ENCODE results near the gene PXMP4.

The PXMP4 gene

DNA sequence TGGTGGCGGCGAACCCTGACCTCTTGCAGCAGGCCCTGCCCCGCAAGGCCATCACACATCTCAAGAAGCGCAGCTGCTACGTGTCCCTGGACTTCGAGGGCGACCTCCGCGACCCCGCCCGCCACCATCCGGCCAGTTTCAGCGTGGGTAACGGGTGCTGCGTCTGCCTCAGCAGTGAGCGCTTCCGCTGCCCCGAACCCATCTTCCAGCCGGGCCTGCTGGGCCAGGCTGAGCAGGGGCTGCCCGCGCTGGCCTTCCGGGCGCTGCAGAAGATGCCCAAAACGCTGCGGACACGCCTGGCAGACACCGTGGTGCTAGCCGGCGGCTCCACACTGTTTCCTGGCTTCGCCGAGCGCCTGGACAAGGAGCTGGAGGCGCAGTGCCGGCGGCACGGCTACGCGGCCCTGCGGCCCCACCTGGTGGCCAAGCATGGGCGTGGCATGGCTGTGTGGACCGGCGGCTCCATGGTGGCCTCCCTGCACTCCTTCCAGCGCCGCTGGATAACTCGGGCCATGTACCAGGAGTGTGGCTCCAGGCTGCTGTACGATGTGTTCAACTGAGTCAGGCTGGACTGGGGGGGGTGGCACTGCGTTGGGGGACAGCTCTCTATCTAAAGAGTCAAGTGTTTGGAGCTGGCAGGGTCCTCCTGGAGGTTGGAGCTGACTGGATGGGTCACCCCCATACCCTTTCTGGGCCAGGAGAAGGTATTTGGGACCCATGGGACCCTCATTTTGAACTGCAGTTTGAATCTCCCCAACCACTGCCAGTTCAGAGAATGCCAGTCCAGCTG, 52.2 kb downstream of the PXMP4 start:
- peak; percentile 38 for DNase-seq

DNA sequence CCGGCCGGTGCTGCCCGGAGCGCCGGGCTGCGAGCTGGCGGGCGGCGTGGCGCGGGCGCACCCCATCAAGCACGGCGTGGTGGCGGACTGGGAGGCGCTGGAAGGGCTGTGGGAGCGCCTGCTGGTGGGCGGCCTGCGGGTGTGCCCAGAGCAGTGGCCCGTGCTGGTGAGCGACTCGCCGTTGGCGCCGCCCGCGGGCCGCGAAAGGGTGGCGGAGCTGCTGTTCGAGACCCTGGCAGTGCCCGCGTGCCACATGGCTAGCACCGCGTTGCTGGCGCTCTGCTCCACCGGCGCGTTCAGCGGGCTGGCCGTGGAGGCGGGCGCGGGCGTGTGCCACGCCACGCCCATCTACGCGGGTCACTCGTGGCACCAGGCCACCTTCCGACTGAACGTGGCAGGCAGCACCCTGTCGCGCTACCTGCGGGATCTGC, 52.9 kb downstream of the PXMP4 start:
- no peak for DNase-seq

DNA sequence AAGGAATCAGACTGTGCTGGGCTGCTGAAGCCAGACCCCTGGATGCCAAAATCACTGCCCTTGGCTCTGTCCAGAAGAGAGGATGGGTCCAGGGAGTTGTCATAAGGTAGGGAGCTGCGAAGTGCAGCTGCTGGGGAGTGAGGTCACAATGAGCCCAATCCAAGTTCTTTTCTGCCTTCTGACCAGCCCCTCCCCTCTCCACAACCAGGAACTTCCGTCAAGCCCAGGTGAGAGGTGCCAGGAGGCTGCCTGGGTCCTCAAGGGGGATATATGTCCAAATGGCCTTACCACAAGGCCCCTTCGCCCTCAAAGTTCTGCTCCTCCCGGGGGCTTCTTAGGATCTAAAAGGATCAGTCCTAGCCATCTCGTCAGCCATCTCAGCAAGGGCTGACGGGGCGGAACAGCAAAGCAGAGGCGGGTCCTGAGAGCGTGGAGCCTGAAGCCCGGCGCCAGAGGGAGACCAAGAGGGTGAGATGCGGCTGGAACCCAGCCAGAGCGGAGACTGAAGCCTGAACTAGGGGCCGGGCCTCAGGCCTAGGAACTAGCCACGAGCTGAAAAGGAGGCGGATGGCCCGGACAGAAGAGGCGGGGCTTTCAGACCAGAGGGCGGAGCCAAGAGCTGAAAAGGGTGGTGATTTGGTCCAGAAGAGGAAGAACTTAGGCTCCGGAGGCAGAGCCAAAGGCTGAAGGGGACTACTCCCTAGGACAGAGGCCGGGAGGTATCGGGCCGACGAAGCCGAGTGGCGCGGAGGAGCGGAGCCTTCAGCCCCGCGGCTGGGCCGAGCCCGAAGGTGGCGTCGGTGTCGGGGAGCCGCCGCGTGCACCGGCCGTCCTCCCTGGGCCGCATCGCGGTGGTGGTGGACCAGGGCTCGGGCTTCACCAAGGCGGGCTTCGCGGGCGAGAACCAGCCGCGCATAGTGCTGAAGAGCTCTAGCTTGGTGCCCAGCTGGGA, 53.5 kb downstream of the PXMP4 start, which contains the start of gene ACTL10:
TSS of gene ACTL10 (plus strand) at position 651 of the 952 bp plus-strand sequence. CDS start 555 bp downstream, outside the sequence.
- DNase-seq, result peak; percentile 90

DNA sequence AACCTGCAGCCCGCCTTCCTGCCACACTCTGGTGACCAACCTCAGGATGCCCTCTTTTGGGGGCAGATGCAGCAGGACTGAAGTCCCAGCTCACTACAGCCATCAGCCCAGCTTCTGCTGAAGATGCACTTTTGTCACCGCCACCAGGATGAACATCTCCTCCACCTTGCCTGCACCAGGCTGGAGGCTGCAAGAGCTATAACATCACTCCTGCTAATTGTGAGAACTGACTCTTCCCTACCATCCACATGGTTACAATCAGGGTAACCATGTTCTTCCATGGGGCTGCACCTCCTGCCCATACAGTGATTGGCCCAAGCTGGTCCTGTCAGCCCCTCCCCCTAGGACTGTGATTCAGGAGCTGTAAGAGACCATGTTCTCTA, 55.4 kb downstream of the PXMP4 start:
- no peak for DNase-seq

DNA sequence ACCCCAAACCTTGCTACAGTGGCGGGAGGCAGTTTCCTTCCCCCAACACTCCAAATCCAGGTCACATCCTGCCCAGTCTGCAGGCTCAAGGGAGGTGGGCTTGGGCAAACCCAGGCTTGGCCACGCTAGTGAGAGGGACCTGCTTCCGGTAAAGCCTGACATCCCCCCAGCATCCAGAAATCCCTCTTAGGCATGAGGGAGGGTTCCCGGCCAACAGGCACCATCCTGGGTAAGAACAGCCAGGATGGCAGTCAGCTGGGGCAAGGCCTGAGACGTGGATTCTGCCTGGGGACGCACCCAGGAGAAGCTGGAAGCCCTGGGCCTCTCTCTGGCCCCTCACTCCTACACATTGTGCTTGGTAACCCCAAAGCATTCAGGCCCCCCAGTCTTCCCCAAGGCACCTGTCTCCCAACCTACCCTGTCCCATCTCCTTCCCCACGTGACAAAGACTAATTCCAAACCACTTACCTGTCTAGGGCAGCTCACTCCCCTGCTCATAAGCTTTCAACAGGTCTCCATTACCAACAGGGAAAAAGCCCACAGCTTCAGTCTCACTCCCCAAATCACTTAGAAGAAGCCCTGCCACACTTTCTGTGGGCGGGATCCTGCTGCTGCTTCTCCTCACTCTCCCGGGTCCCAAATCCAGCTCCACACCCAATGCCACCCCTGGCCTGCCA, 55.9 kb downstream of the PXMP4 start:
- DNase-seq, result no peak

DNA sequence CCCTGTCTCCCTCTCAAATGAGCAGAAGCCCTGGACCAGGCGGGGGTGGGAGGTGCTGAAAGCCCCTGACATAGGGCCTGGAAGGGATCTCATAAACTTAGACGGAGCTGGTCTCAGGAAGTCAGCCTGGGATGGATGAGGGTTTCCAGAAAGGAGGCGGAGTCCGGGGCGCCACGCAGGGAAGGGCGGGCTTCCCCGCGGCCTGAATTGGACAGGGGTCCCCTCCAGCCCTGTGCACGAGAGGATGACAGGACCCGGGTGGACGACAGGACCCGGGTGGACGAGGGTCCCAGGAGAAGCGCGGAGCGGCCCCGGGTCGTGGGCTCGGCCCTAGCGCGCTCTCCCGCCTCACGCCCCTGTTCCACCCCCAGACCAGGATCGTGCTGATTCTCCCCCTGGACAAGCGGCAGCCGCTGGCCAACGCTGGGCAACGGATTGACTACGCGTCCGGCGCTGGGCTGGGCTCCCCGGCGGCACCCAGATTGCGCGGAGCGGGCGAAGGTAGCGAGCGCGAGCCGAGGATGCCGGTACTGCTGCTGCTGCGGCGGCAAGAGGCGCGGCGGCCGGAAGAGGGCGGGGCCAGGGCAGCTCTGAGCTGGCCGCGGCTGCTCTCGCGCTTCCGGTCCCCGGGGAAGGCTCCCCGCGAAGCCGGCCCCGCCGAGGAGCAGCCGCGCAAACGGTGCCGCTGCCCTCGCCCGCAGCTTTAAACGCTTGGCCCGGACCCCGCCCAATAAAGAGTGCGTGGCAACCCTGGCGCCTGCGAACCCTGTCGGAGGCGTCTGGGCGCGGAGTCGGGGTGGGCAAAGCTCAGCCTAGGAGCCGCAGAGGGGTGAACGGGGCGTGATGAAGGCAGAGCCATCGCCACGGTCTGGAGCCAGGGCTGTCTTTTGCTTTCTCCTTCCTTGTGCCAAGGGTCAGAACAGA, 56.7 kb downstream of the PXMP4 start:
- DNase-seq, result no peak

DNA sequence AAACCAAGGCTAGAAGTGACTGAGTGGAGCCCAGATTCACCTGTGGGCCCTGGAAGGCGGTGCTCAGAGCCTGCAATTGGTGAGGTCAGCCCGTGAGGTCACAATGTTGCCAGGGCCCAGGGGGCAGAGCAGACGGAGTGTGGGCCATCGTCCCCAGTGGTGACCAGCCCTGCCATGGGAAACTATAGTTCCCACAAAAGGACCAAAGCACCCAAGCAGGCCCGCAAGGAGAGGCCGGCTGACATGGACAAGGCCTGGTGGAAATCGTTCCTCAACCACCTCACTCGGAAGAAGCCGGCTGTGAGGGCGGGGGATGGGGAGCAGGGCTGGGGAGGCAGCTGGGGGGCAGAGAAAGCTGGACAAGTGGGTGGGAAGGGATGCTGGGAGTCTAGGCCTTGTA, 57.9 kb downstream of the PXMP4 start, which contains the start of gene C20orf144:
TSS of gene C20orf144 (plus strand) at position 156 of the 400 bp plus-strand sequence. CDS start at position 175, 19 bp downstream.
- no peak for DNase-seq

- DNase-seq, result no peak
These were observed 59.4 kb downstream of the PXMP4 start for GRCh38 chr20:33660685-33661058.

- no peak for DNase-seq
These were observed 60.0 kb downstream of the PXMP4 start for GRCh38 chr20:33660035-33660684.

- no peak for DNase-seq
These were observed 60.6 kb downstream of the PXMP4 start for GRCh38 chr20:33659341-33660034.

GRCh38 chr20:33658929-33659328, 61.2 kb downstream of the PXMP4 start:
- DNase-seq, result no peak

DNA sequence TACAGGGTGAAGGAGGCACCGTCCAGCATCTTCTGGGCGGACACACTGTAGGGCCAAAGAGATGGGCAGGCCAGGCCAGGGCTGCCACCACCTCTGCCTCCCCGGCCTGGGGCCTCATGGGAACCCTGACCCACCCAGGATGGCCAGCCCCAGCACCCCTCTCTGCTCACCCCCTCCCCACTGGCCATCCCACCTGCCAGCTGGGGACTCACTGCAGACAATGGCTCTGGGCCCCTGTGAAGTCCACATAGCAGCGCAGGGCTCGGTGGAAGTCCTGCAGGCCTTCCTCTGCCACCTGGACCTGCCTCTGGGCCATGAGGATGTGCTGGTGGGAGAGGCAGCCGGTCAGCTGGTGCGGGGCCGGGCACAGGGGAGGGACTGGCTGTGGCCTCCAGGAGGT, 61.6 kb downstream of the PXMP4 start:
- no peak for DNase-seq

DNA sequence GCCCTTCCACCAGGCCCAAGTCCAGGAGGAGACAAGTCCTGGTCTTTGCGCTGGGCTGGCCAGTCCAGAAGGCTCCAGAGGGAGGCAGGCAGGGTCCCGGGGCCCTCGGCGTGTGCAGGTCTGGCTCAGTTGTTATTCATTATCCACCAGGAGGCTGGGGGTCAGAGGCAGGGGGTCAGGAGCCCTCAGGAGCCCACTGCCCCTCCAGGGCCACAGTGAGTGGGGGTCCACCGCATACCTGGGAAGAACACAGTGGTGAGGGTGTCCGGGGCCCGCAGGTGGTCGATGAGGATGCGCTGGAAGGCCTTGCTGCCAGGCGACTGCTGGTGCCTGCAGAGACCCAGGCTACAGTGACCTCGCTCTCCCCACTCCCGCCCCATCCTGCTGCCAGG, 62.4 kb downstream of the PXMP4 start:
- no peak for DNase-seq

- no peak for DNase-seq
These were observed 63.1 kb downstream of the PXMP4 start for GRCh38 chr20:33656783-33657703.

GRCh38 chr20:33656010-33656782, 63.9 kb downstream of the PXMP4 start:
- DNase-seq, result no peak

- no peak for DNase-seq
These were observed 64.9 kb downstream of the PXMP4 start for GRCh38 chr20:33655164-33655563.

DNA sequence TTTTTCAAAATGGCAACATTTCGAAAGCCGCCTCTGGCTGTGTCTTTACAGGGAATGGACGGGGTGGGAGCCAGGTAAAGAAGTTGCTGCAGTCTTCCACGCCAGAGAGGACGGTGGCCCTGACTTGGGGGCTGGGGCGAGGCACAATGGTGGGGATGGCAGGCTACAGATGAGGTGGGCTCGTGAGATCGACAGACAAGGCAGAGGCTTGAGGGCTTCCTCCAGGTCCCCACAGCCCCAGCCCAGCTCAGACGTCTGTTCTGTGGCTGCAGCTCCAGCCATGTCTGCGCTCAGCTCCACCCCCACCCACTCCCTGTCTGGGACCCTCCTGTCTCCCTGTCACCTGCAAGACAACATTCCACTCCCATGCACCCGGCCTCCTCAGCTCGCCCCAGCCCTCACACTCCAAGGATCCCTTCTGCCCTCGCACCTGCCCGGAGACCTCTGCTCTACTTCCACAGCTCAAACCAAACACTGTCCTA, 65.4 kb downstream of the PXMP4 start:
- no peak for DNase-seq

DNA sequence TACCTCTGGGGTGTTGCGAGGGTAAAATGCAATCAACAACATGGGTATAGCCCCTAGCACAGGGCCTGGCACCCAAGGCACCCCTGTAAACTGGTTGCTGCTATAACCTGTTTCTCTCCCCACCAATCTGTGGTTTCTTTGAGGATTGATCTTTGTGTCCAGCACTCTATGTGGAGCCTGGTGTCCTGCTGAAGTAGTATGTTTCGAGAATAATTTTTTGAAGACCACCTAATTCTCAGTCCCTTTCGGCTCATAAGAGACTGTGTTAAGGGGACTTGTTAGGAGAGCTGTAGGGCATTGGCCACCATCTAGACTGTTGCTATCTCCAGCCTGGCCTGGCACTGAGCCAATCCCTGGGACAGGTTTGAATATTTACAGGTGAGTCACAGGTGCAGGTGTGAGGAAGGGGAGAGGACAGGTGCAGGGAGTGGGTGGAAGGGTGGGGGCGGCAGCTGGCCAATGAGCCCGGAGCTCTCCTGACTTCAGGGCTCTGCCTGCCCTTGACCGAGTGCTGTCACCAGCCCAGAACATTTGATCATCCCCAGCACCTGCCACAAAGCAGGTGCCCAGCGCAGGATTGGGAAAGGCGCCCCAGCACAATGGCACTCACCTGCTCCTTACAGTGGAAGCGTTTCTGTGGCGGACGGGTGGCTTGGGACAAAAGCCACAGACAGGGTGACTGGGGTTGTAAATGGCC, 66.1 kb downstream of the PXMP4 start:
- peak; percentile 97 for DNase-seq
